Calu3 (cell line): ENCODE data around the gene DHFR2. TPM values are rescaled to one million over a fixed set of nuclear protein-coding genes. Genes with fewer than 3 reads are reported as not detected.
"Not testable (repeated sequence)": the region's sequence is repeated elsewhere in the genome, so short reads cannot be mapped to it uniquely, and the experiment has no call there.

Experiments
- BruUV-seq: library from RNA; stranded (reverse); fragments of 400-500 nt; replicated peaks from 2 replicates; lab custom pipeline; 2021; lab: Mats Ljungman, UMichigan
- CTCF ChIA-PET: fragments of 300-600 bp; sonication (Branson Sonifier 250); formaldehyde crosslinking; loops from one replicate; lab custom pipeline; 2022; ENCODE audit warnings: antibody characterized with exemption; lab: Charles Lee
- DNase-seq: peaks from one replicate; pipeline ENCODE4 v3.0.0; 2022
- H3K27ac Mint-ChIP-seq: one replicate; pipeline ENCODE4 v1.8.0; 2022; ENCODE audit warnings: mixed read lengths; ENCODE audit not compliant: unreplicated experiment
- H3K27me3 Mint-ChIP-seq: one replicate; pipeline ENCODE4 v1.8.0; 2022; ENCODE audit warnings: mixed read lengths; ENCODE audit not compliant: unreplicated experiment
- H3K36me3 Mint-ChIP-seq: one replicate; pipeline ENCODE4 v1.8.0; 2022; ENCODE audit warnings: mild to moderate bottlenecking, moderate library complexity, mixed read lengths; ENCODE audit not compliant: insufficient read depth, unreplicated experiment
- H3K4me1 Mint-ChIP-seq: one replicate; pipeline ENCODE4 v1.8.0; 2022; ENCODE audit warnings: mild to moderate bottlenecking, low read depth, mixed read lengths; ENCODE audit not compliant: unreplicated experiment
- H3K4me3 Mint-ChIP-seq: one replicate; pipeline ENCODE4 v1.8.0; 2022; ENCODE audit warnings: mild to moderate bottlenecking, low read depth, moderate library complexity, mixed read lengths; ENCODE audit not compliant: unreplicated experiment
- H3K9me3 Mint-ChIP-seq: one replicate; pipeline ENCODE4 v1.8.0; 2022; ENCODE audit warnings: low read depth, mixed read lengths; ENCODE audit not compliant: unreplicated experiment
- CTCF ChIP-seq: fragments of 200-600 bp; IDR thresholded peaks from one replicate; pipeline ENCODE4 v1.8.0; 2022; ENCODE audit warnings: antibody characterized with exemption; ENCODE audit not compliant: unreplicated experiment
- intact Hi-C: fragments of 100-400 bp; cut with micrococcal nuclease; formaldehyde crosslinking; loops from one replicate; pipeline ENCODE4 v1.10.0; 2022; ENCODE audit not compliant: unreplicated experiment
- total RNA-seq: library from RNA; stranded (reverse); gene quantifications from 2 replicates; pipeline ENCODE4 v1.2.3, GENCODE V29; 2022

Gene DHFR2
- total RNA-seq, 1 experiment from 2014 or later, result 5.4 TPM

GRCh38 chr3:94082391-94082937 is 19.7 kb upstream of the DHFR2 start:
- no TSS peak for BruUV-seq
- Mint-ChIP-seq H3K4me1 (peaks cover 13% of the 10 kb centered on the region), H3K36me3 (no peaks in the 10 kb centered on the region)

GRCh38 chr3:94081884-94082283 is 19.2 kb upstream of the DHFR2 start:
- Mint-ChIP-seq H3K27ac (no peak overlapping the region), H3K36me3 (no peaks in the 10 kb centered on the region), H3K9me3 (no peaks in the 10 kb centered on the region), H3K4me3 (no peak overlapping the region), H3K4me1 (peaks cover 13% of the 10 kb centered on the region), H3K27me3 (no peaks in the 10 kb centered on the region)
- no peak for DNase-seq
- intact Hi-C loops, result no loop called here
- BruUV-seq, result no TSS peak
- CTCF ChIA-PET, result no interaction called here
- no peak for TF ChIP-seq CTCF

More at GRCh38 chr3:94082391-94082937, 19.7 kb upstream of the DHFR2 start:
- no peak for DNase-seq
- H3K27ac Mint-ChIP-seq, result no peak overlapping the region
- CTCF ChIA-PET, result no interaction called here
- intact Hi-C loops, result no loop called here
- no peak overlapping the region for H3K4me3 Mint-ChIP-seq
- no peak for TF ChIP-seq CTCF
- H3K9me3 Mint-ChIP-seq, result no peaks in the 10 kb centered on the region
- H3K27me3 Mint-ChIP-seq, result no peaks in the 10 kb centered on the region

- H3K27me3 Mint-ChIP-seq, intact Hi-C loops, BruUV-seq, H3K9me3 Mint-ChIP-seq, H3K36me3 Mint-ChIP-seq, H3K27ac Mint-ChIP-seq, H3K4me3 Mint-ChIP-seq: not testable (repeated sequence)
- CTCF ChIA-PET, result interaction anchor here (0.6 to 0.9 kb wide), 2 partner anchors 9 to 21 kb away, joined by 3 to 6 read pairs; no protein-coding TSS in a partner anchor
- peaks cover 13% of the 10 kb centered on the region for H3K4me1 Mint-ChIP-seq
- DNase-seq, result peak; percentile 35
These were observed 17.8 kb upstream of the DHFR2 start for GRCh38 chr3:94080552-94080951.

GRCh38 chr3:94076055-94076454 is 13.3 kb upstream of the DHFR2 start:
- Mint-ChIP-seq H3K4me3 (no peak overlapping the region), H3K27ac (no peak overlapping the region), H3K27me3 (no peaks in the 10 kb centered on the region), H3K36me3 (no peaks in the 10 kb centered on the region), H3K9me3 (no peaks in the 10 kb centered on the region), H3K4me1 (peaks cover 13% of the 10 kb centered on the region)
- intact Hi-C loops, result no loop called here
- CTCF ChIA-PET, result interaction anchor here (0.6 kb wide), 1 partner anchor 71 kb away, joined by 4 read pairs; no protein-coding TSS in a partner anchor
- TF ChIP-seq CTCF, result no peak
- no peak for DNase-seq
- BruUV-seq, result no TSS peak

GRCh38 chr3:94071713-94072284 is 9.1 kb upstream of the DHFR2 start:
- intact Hi-C loops, result no loop called here
- Mint-ChIP-seq H3K4me3 (no peak overlapping the region), H3K4me1 (peaks cover 4% of the 10 kb centered on the region), H3K36me3 (no peaks in the 10 kb centered on the region), H3K9me3 (peaks cover 4% of the 10 kb centered on the region), H3K27ac (no peak overlapping the region), H3K27me3 (no peaks in the 10 kb centered on the region)
- no peak for TF ChIP-seq CTCF
- no TSS peak for BruUV-seq
- CTCF ChIA-PET, result interaction anchor here (0.7 to 1.2 kb wide), 3 partner anchors 9 to 578 kb away, joined by 3 to 5 read pairs (median 3); no protein-coding TSS in a partner anchor
- no peak for DNase-seq
